Stimulated activated CD4-positive, alpha-beta T cell treated with anti-CD3 and anti-CD28 coated beads, Interleukin-4, amount 100 ng/mL, for 1 hour (primary cell): ENCODE results near the gene OR2L5.

Experiments
- DNase-seq: peaks from one replicate; pipeline ENCODE4 v3.0.0-alpha.2; 2020

Gene OR2L5, protein sequence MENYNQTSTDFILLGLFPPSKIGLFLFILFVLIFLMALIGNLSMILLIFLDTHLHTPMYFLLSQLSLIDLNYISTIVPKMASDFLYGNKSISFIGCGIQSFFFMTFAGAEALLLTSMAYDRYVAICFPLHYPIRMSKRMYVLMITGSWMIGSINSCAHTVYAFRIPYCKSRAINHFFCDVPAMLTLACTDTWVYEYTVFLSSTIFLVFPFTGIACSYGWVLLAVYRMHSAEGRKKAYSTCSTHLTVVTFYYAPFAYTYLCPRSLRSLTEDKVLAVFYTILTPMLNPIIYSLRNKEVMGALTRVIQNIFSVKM

DNA sequence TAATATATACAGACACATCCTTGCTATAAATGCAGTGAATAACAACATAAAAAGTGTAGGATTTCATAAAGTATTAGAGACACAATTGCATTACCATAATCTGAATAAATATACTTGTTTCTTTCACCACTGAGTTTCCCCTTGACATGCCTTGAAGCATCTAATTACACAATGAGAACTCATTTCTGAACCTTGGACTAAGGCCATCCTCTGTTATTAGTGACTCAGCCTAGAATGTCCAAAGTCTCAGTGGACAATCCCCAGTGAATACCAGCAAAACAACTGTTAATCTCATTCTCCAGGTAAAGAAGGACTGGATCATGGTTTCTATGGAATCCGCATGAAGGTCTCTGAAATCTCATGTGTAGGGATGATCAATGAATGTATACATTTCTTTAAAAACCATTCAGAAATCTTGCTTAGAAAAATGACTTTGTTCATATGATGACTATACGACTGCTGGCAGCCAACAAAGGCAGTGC, at the start of gene OR2L5:
Gene OR2L5, plus strand, starts transcription at position 432 of the 482 bp plus-strand sequence. CDS start 8,288 bp downstream, outside the sequence.
- no peak for DNase-seq

DNA sequence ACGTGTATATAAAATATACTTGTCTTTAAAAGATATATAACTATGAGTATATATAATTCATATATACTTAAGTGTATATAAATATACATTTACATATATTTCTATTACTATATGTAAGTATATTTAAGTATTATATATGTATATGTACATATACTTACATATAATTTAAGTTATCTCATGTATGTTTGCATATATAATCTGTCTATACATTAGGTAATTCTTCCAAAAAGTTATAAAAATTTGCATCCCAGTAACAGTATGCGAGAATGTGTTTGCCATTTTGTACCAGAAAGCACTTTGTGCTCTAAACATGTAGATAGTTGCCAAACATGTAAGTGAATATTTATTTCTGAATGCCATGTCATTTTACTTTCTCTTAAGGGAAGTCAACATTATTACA, 48.5 kb upstream of the OR2L5 start, which contains the start of gene OR2AK2:
Gene OR2AK2, plus strand, starts transcription at position 301 of the 400 bp plus-strand sequence. CDS start 144 bp downstream, outside the sequence.
- no peak for DNase-seq

DNA sequence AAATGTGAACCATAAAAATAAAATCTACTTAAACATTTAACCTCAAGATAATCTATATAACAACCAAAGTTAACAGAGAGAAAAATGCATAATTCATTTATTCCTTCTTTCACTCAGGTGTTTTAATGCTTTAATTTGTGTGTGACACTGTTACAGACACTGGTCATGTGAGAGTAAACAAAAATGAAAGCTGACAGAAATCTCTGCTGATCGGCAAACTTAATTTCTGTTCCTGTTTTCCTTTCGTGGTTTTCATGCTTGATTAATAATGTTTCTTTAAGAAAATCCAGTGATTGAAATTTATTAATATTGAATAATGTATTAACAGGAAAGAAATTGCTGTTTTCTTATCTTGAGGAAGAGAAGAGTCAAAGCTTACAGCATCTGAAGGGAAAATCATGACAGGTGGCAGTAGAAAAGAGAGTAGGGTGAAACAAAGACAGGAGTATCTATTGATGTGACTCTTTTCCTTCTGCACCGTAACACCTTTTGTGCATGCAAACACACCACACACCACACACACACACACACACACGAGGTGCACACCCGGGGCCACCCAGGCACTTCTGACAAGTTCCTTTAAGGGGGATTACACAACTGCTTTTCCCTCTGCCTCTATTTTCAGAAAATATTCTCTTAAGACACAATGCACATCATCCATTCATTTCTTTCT, 46.8 kb upstream of the OR2L5 start:
- DNase-seq, result no peak

DNA sequence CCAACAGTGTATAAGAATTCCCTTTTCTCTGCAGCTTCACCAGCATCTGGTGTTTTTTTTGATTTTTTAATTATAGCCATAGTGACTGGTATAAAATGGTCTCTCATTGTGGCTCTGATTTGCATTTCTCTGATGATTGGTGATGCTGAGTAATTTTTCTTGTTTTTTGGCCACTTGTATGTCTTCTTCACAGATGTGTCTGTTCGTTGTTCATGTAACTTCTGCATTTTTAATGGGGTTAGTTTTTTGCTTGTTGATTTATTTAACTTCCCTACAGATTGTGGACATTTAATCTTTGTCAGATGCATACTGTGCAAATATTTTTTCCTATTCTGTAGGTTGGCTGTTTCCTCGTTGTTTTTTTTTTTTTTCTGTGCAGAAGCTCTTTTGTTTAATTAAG, 20.5 kb upstream of the OR2L5 start:
- no peak for DNase-seq

DNA sequence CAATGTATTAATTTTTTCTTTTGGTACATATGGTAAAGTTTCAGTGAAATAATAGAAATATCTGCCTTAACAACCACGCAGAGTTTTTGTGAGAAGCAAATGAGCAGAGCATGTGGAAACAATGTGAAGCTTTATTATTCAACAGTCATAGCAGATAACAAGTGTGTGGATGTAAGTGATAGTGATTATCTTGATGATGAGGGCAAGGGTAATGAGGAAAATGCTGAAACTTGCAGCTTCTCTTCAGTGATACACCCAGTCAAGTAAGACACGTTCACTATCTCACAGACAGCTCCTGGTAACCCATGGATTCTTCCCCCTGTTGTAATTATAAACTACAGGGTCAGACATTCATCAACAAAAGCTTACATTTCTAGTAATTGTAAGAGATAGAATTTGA, 14.6 kb upstream of the OR2L5 start:
- no peak for DNase-seq

DNA sequence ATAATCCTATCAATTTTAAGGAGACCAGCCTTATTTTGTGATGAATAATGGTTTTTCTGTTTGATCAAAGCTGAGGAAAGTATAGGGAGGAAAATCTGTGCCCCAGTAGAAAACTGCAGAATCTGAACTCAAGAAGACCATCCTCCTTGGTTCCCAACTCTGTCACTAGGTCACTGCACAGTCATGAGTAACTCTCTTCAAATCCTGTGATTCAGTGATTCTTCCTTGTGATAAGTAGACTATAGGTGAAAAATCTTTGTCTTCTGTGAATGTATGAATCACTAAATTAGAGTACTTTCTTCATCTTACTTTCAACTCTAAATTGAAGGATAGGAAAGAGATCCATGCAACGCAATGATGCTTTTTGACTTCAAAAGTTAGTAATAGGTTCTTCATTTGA, 13.3 kb upstream of the OR2L5 start:
- no peak for DNase-seq

DNA sequence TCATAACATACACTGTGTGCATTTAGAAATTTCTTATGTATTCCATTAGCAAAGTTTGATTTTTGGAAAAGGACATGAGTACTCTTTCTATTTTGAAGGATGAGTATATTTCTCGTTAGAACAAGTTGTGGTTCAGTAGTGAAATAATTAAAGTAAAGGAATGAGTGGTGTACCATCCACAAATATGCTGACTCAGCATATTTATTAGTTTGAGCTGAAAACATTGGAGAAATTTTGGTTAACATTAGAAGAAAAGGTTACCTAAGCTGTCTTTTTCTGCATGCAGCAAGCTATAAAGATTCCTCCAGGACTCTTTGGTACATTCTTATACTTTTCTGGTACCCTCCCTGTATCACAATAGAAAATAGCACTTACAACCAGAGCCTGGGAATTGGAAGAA, 5.7 kb upstream of the OR2L5 start:
- DNase-seq, result no peak

DNA sequence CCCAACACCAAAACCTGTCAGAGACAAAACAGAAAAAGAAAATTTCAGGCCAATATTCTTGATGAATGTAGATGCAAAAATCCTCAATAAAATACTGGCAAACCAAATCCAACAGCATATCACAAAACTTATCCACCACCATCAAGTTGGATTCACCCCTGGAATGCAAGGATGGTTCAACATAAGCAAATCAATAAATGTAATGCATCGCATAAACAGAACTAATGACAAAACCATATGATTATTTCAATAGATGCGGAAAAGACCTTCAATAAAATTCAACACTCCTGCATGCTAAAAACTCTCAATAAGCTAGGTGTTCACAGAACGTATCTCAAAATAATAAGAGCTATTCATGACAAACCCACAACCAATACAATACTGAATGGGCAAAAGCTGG, 3.8 kb upstream of the OR2L5 start:
- DNase-seq, result no peak

DNA sequence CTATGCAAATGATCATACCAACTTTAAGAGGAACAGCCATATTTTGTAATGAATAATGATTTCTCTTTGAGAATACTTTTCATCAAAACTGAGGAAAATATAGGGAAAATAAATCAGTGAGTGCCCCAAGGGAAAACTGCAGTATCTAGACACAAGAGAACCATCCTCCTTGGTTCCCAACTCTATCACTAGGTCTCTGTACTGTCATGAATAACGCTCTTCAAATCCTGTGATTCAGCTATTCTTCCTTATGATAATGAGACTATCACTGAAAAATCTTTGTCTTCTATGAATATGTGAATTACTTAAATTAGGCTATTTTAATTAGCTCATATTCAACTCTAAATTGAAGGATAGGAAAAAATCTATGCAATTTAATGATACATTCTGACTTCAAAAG, 2.3 kb downstream of the OR2L5 start:
- no peak for DNase-seq

DNA sequence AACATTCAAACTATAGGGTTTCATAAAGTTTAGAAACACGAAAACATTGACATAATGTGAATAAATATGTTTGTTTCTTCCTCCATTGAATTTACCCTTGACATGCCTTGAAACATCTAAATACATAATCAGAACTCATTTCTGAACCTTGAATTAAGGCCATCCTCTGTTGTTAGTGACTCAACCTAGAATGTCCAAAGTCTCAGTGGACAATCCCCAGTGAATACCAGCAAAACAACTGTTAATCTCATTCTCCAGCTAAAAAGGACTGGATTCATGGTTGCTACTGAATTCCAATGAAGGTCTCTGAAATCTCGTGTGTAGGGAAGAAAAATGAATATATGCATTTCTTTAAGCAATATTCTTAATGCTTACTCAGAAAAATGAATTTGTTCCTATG, 16.3 kb downstream of the OR2L5 start, which contains the start of gene OR2L2:
Gene OR2L2, plus strand, starts transcription at position 301 of the 400 bp plus-strand sequence. CDS start 8,198 bp downstream, outside the sequence.
- no peak for DNase-seq

DNA sequence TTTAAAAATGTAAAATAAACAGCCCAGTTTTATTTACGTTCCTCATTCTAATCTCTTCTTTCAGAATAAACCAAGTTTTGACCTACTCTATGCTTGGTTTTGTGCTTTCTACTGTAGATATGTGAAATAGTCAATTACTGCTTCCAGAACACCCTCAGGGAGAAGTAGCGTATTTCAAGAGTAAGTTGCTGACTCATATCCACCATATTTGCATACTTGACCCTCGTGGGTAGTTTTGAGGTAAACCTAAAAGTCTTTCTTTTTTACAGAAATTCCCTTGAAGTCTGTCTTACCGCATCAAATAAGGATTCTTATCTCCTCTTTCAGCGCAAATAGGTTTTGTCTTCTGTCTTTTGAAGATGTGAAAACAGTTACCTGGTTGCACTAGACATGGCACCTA, 31.7 kb downstream of the OR2L5 start:
- no peak for DNase-seq

DNA sequence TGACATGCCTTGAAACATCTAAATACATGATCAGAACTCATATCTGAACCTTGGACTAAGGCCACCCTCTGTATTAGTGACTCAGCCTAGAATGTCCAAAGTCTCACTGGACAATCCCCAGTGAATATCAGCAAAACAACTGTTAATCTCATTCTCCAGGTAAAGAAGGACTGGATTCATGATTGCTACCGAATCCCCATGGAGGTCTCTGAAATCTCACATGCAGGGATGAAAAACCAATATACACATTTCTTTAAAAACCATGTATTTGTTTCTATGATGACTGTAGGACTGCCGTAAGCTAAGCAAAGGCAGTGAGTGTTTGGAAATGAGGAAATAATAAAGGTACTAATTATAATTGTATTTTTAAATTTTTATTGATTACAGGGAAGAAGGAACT, 33.1 kb downstream of the OR2L5 start, which contains the start of gene OR2L3:
Gene OR2L3, plus strand, starts transcription at position 301 of the 400 bp plus-strand sequence. CDS start 13,846 bp downstream, outside the sequence.
- no peak for DNase-seq

DNA sequence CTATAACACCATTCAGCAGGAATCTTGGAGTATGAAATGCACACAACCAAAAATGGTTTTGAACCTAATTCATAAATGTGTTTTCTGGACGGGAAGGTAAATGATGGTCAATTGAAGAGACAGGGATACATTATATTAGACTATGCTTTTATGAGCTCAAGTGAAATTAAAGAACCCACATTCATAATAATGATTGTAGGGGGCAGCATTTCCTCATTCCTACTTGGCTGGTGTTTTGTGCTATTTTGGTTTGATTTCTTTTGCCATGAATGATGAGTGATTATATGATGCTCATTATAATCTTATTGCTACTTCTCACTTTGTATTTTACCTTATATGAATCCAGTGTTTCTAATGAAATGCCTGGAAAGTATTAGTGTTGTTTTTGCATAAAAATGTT, 33.5 kb downstream of the OR2L5 start:
- no peak for DNase-seq

DNA sequence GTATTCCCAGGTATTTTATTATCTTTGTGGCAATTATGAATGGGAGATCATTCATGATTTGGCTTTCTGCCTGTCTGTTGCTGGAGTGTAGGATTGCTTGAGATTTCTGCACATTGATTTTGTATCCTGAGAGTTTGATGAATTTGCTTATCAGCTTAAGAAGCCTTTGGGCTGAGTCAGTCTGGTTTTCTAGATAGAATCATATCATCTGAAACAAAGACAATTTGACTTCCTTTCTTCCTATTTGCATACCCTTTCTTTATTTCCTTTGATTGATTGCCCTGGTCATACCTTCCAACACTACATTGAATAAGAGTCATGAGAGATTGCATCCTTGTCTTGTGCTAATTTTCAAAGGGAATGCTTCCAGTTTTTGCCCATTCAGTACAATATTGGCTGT, 41.2 kb downstream of the OR2L5 start:
- no peak for DNase-seq

DNA sequence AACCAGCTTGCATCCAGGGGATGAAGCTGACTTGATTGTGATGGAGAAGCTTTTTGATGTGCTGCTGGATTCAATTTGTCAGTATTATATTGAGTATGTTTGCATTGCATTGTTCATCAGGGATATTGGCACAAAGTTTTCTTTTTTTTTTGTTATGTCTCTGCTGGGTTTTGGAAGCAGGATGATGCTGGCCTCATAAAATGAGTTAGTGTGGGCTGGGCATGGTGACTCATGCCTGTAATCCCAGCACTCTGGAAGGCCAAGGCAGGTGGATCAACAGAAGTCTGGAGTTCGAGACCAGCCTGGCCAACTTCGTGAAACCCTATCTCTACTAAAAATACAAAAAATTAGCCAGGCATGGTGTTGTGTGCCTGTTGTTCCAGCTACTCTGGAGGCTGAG, 41.8 kb downstream of the OR2L5 start:
- no peak for DNase-seq

DNA sequence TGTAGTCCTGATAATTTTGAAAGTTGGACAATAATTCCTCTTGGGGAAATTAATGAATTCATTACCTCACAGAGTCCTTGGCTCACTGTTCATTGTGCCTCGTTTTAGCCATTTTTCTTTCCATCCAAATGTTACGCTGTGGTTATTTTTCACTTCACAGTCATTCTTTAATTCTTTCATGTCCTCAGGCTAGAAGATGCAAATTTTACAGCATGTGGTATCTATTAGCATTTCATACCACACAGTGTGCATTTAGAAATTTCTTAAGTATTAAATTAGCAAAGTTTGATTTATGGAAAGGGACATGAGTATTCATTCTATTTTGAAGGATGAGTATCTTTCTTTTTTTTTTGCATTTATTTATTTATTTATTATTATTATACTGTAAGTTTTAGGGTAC, 51.6 kb downstream of the OR2L5 start:
- DNase-seq, result no peak

DNA sequence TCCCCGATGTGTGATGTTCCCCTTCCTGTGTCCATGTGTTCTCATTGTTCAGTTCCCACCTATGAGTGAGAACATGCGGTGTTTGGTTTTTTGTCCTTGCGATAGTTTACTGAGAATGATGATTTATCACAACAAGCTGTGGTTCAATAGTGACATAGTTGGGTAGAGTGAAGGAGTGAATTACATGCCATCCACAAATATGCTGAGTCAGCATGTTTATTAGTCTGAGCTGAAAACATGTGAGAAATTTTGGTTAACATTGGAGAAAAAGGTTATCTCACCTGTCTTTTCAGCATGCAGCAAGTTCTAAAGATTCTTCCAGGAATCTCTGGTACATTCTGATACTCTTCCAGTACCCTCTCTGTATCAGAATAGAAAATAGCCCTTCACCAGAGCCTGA, 52.1 kb downstream of the OR2L5 start:
- no peak for DNase-seq
